ENCODE results near the gene ZNF652. TPM values are rescaled to one million over a fixed set of nuclear protein-coding genes. Genes with fewer than 3 reads are reported as not detected.

ZNF652 gene
- total RNA-seq (10 to 100 TPM; 14.7 to 24.5 (median 23.1) TPM), polyA plus RNA-seq (10 to 100 TPM in 1 of 2 donors, 1 to 10 TPM in 1; 7.2 to 16.3 TPM)
- long read RNA-seq, donor 1, partial matches to known transcripts: 1 of 2 reads
- long read RNA-seq, donor 1, other reads (novel, unspliced or antisense): 1 of 2 reads
- long read RNA-seq, donor 2, partial matches to known transcripts: 2 of 5 reads
- long read RNA-seq, donor 2, other reads (novel, unspliced or antisense): 3 of 5 reads
- long read RNA-seq, donor 3, partial matches to known transcripts: 0 of 1 reads
- long read RNA-seq, donor 3, other reads (novel, unspliced or antisense): 1 of 1 reads

DNA sequence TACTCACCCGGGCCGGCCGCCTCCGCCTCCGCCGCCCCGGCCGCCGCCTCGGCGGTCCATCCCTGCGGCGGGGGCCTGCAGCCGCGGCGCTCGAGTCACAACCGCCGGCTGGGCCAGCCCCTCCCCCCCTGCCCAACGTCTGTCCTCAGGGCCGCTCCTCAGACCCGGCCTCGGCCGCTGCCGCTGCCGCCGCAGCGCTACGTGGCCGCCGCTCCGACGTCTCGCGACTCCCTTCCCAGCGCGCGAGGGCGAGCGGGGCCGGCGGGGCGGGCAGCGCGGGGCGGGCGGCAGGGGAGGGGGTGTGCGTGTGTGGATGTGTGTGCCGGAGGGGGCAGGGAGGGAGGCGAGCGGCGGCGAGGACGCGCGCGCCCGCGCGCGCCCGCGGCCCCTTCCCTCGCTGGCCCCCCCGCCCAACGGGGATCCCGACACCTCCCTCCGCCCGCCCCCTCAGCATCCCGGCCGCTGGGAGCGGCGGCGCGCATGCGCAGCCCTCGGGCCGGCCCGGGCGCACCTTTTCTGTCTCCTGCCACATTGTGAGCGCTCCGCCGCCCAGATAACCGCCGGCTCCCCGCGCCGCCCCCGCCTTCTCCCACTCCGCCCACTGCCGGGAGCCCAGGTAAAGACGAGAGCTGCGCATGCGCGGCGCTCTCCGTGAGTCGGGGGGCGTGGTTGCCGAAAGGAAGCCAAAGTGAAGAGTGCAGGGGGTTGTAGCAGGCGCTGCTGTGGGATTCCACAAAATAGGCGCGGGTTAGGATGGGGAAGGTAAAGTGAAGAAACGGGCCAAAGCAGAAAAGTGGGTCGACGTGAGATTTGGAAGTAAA is at the start of gene ZNF652:
Gene ZNF652 (minus strand): TSS at position 349 of the 821 bp plus-strand sequence. CDS start 44,525 bp downstream, outside the sequence.
- peaks cover 5 to 53% (median 26%) of the 10 kb centered on the region in 12 donors for H3K4me1 ChIP-seq
- ATAC-seq (peak; percentile 82 to 96 (median 89)), DNase-seq (peak; percentile 88 to 93 (median 93))
- WGBS, 4 donors: 0 to 1% (median 1%) methylated on average over 46 to 104 of the region's 106 CpGs
- H3K36me3 ChIP-seq: no peaks in the 10 kb centered on the region
- H3K4me3 ChIP-seq: peak within 1 kb of the TSS; percentile 77 to 98 (median 92)
- peak within 1 kb of the TSS; percentile 73 to 95 (median 89) for H3K27ac ChIP-seq
- no peaks in the 10 kb centered on the region for H3K27me3 ChIP-seq
- H3K9me3 ChIP-seq: no peaks in the 10 kb centered on the region
- intact Hi-C loops (cut with DNase I): loop anchor here in 3 of 10 donors (5.0 kb wide), 2 partner anchors 35 to 45 kb away; no protein-coding TSS in a partner anchor
- TF ChIP-seq, protein P1, sequence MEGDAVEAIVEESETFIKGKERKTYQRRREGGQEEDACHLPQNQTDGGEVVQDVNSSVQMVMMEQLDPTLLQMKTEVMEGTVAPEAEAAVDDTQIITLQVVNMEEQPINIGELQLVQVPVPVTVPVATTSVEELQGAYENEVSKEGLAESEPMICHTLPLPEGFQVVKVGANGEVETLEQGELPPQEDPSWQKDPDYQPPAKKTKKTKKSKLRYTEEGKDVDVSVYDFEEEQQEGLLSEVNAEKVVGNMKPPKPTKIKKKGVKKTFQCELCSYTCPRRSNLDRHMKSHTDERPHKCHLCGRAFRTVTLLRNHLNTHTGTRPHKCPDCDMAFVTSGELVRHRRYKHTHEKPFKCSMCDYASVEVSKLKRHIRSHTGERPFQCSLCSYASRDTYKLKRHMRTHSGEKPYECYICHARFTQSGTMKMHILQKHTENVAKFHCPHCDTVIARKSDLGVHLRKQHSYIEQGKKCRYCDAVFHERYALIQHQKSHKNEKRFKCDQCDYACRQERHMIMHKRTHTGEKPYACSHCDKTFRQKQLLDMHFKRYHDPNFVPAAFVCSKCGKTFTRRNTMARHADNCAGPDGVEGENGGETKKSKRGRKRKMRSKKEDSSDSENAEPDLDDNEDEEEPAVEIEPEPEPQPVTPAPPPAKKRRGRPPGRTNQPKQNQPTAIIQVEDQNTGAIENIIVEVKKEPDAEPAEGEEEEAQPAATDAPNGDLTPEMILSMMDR (IDR thresholded peaks at IDR 0.05): no peak
- peak in 1 of 2 donors; percentile 8 for TF ChIP-seq POLR2A (IDR thresholded peaks at IDR 0.05)

DNA sequence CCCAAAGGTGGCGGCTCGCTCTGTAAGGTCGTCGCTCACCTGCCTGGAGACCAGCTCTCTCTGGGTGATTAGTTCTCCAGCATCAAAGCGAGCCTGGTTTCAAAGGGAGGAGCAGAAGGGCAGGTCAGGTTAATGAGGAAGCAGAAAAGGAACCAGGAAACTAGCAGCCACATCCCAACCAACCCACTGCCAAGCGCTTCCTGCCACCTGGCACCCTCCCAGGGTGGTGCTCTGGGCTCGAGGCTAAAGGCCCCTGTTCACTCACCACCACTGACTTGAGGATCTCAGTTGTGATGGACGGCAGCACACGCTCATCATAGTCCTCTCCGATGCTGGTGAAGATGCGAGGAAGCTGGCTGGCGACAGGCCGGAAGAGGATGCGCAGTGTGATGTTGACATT is 47.0 kb upstream of the ZNF652 start:
- no peaks in the 10 kb centered on the region for H3K9me3 ChIP-seq
- TF ChIP-seq, protein P1 (IDR thresholded peaks at IDR 0.05): no peak
- no peak for TF ChIP-seq POLR2A (IDR thresholded peaks at IDR 0.05)
- intact Hi-C loops (cut with DNase I): loop anchor here in 8 of 10 donors (2.0 to 10.0 kb wide), 4 partner anchors 88 to 148 kb away; no protein-coding TSS in a partner anchor
- ATAC-seq (no peak), DNase-seq (no peak)
- no peaks in the 10 kb centered on the region for H3K27me3 ChIP-seq
- peaks cover 2 to 91% (median 90%) of the 10 kb centered on the region in 9 donors for H3K36me3 ChIP-seq
- H3K4me3 ChIP-seq: no peak overlapping the region
- WGBS, 4 donors: 89 to 93% (median 91%) methylated on average over 13 to 14 of the region's 14 CpGs
- peaks cover 0 to 20% (median 8%) of the 10 kb centered on the region in 12 donors for H3K4me1 ChIP-seq
- no peak overlapping the region for H3K27ac ChIP-seq

DNA sequence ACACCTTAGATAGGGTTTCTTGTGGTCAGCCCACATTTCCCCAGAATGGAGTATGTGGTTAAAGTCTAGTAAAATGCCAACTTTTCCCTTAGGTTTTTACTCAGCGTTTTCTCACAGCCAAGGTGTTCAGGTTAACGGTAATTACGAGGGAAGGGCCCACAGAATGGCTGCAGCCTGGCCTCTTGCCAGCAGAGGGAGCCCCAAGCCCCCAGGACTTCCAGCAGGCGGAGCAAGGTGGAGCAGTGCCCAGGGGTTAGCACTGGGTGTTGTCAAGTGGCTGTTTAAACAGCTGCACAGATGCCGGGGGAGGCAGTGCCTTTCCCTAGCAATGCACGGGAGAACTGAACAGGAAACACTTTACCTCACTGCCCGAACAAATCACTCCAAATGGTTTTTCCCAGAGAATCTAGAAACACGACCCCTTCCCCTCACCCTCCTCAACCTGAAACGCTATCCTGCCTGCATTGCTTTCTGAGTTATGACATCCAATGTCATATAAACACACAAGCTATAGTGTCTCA is 46.0 kb upstream of the ZNF652 start:
- Histone ChIP-seq H3K9me3 (no peaks in the 10 kb centered on the region), H3K36me3 (peaks cover 2 to 100% (median 96%) of the 10 kb centered on the region in 9 donors), H3K4me3 (no peak overlapping the region), H3K27me3 (no peaks in the 10 kb centered on the region), H3K4me1 (peaks cover 0 to 11% (median 0%) of the 10 kb centered on the region in 12 donors), H3K27ac (peak overlapping the region in 1 of 12 donors; percentile 8)
- WGBS, 4 donors: 32 to 40% (median 33%) methylated on average over 9 of the region's 9 CpGs
- intact Hi-C loops (cut with DNase I): loop anchor here in 9 of 10 donors (2.0 to 10.0 kb wide), 4 partner anchors 89 to 149 kb away; no protein-coding TSS in a partner anchor
- TF ChIP-seq POLR2A (IDR thresholded peaks at IDR 0.05): no peak
- TF ChIP-seq, protein P1 (IDR thresholded peaks at IDR 0.05): peak; percentile 46 to 74 (median 62)
- DNase-seq: peak; percentile 55 to 82 (median 67)
- ATAC-seq: peak in 3 of 4 donors; percentile 71 to 80 (median 77)
